SKM-1 treated with dmso at 0.1 percent for 144 hours (cell line): Measurements from ENCODE around the gene DICER1.
A peak's percentile ranks its signal among the peaks of the same experiment; 100 is the strongest.

Source experiments
- DNase-seq: peaks from one replicate; lab custom pipeline; 2025; ENCODE audit not compliant: unreplicated experiment; lab: John Stamatoyannopoulos, UW

DICER1 gene

GRCh38 chr14:95126906-95127530, 30.3 kb downstream of the DICER1 start:
- DNase-seq: no peak

- DNase-seq: no peak
Measured at GRCh38 chr14:95125915-95126314, 31.4 kb downstream of the DICER1 start.

GRCh38 chr14:95125221-95125620, 32.1 kb downstream of the DICER1 start:
- DNase-seq: no peak

- DNase-seq: no peak
Measured at GRCh38 chr14:95123891-95124579, 33.3 kb downstream of the DICER1 start.

- DNase-seq: no peak
Measured at GRCh38 chr14:95122621-95122945, 34.7 kb downstream of the DICER1 start.

- no peak for DNase-seq
Measured at GRCh38 chr14:95121911-95122620, 35.3 kb downstream of the DICER1 start.

- no peak for DNase-seq
Measured at GRCh38 chr14:95119336-95119735, 38.0 kb downstream of the DICER1 start.

GRCh38 chr14:95117937-95118721, 39.2 kb downstream of the DICER1 start:
- DNase-seq: no peak

GRCh38 chr14:95113476-95113875, 43.9 kb downstream of the DICER1 start:
- no peak for DNase-seq

GRCh38 chr14:95111507-95112164, 45.7 kb downstream of the DICER1 start:
- no peak for DNase-seq

GRCh38 chr14:95110178-95110577, 47.2 kb downstream of the DICER1 start:
- DNase-seq: no peak

- no peak for DNase-seq
Measured at GRCh38 chr14:95107711-95108110, 49.6 kb downstream of the DICER1 start.

- no peak for DNase-seq
Measured at GRCh38 chr14:95106971-95107370, 50.4 kb downstream of the DICER1 start.

- no peak for DNase-seq
Measured at GRCh38 chr14:95104911-95105310, 52.4 kb downstream of the DICER1 start.

- no peak for DNase-seq
Measured at GRCh38 chr14:95102680-95103044, 54.7 kb downstream of the DICER1 start.

GRCh38 chr14:95101736-95102679, 55.3 kb downstream of the DICER1 start:
- DNase-seq: no peak

GRCh38 chr14:95098984-95099599, 58.2 kb downstream of the DICER1 start:
- peak; percentile 3 for DNase-seq

GRCh38 chr14:95097385-95097784, 59.9 kb downstream of the DICER1 start:
- no peak for DNase-seq

- DNase-seq: no peak
Measured at GRCh38 chr14:95096476-95096875, 60.9 kb downstream of the DICER1 start.

- no peak for DNase-seq
Measured at GRCh38 chr14:95095996-95096395, 61.3 kb downstream of the DICER1 start.
